SW 1271 (cell line): ENCODE data around the gene RHOT2.

Source experiments
- DNase-seq, 2 experiments: peaks; one replicate each; lab custom pipeline; 2025; lab: John Stamatoyannopoulos, UW

Gene RHOT2

GRCh38 chr16:670485-671352 is 2.8 kb downstream of the RHOT2 start:
- DNase-seq, result no peak

- DNase-seq, result no peak
Observed at GRCh38 chr16:671353-672131, 3.6 kb downstream of the RHOT2 start.

GRCh38 chr16:672371-672770 is 4.4 kb downstream of the RHOT2 start:
- DNase-seq, result no peak

GRCh38 chr16:672851-673250 is 4.9 kb downstream of the RHOT2 start:
- no peak for DNase-seq

GRCh38 chr16:673399-673991 is 5.6 kb downstream of the RHOT2 start:
- no peak for DNase-seq

GRCh38 chr16:674214-674881 is 6.4 kb downstream of the RHOT2 start:
- no peak for DNase-seq

- DNase-seq, result no peak
Observed at GRCh38 chr16:674968-675883, 7.3 kb downstream of the RHOT2 start, which contains the start of gene RHBDL1. RHBDL1 (plus strand) TSS chr16:675671; CDS start chr16:675791, 120 bp downstream.

- DNase-seq, result no peak
Observed at GRCh38 chr16:675884-676564, 8.1 kb downstream of the RHOT2 start.

- no peak for DNase-seq
Observed at GRCh38 chr16:676565-676902, 8.6 kb downstream of the RHOT2 start.

GRCh38 chr16:676913-677312 is 9.0 kb downstream of the RHOT2 start:
- no peak for DNase-seq

- no peak for DNase-seq
Observed at GRCh38 chr16:677316-678190, 9.6 kb downstream of the RHOT2 start.

GRCh38 chr16:678209-678857 is 10.4 kb downstream of the RHOT2 start:
- DNase-seq, result no peak

- peak in 1 of 2 experiments; percentile 42 for DNase-seq
Observed at GRCh38 chr16:678858-679813, 11.2 kb downstream of the RHOT2 start.

GRCh38 chr16:679814-680624 is 12.1 kb downstream of the RHOT2 start, which contains the start of gene STUB1:
STUB1 (plus strand) TSS chr16:680410; CDS start chr16:680526, 116 bp downstream.
- DNase-seq, result peak in 1 of 2 experiments; percentile 77

- DNase-seq, result no peak
Observed at GRCh38 chr16:680625-680945, 12.7 kb downstream of the RHOT2 start.

GRCh38 chr16:680967-681745 is 13.2 kb downstream of the RHOT2 start:
- DNase-seq, result peak in 1 of 2 experiments; percentile 18
